Measurements from ENCODE around the gene MYMX. TPM values are rescaled to one million over a fixed set of nuclear protein-coding genes. Genes with fewer than 3 reads are reported as not detected.

The MYMX gene
- total and polyA plus RNA-seq, 2 of the 13 experiments (the other 11 are each of a cell fraction or from before 2014, with no cell fraction given): not detected

GRCh38 chr6:44247338-44248302 is 30.9 kb downstream of the MYMX start (continued):
- no peak for TF ChIP-seq FIP1L1 (IDR thresholded peaks at IDR 0.05; ENCODE audit: borderline replicate concordance, insufficient read depth, low read depth, low read length)
- peak; percentile 95; the same call in 1 of the 2 replicates for TF ChIP-seq MXD4 (CRISPR knock-in tag; IDR thresholded peaks at IDR 0.05)
- no peak for TF ChIP-seq THAP7 (CRISPR knock-in tag; IDR thresholded peaks at IDR 0.05)
- TF ChIP-seq ZNF292 (CRISPR knock-in tag; IDR thresholded peaks at IDR 0.05; ENCODE audit: borderline replicate concordance, low read depth): no peak
- no peak; the same call in 1 of the 2 replicates for TF ChIP-seq ZNF180 (CRISPR knock-in tag; IDR thresholded peaks at IDR 0.05; ENCODE audit: borderline replicate concordance, low read depth)
- no peak for TF ChIP-seq RNF2 (conservative IDR thresholded peaks at IDR 0.05; ENCODE audit: low read depth)
- TF ChIP-seq SRF (IDR thresholded peaks at IDR 0.05; ENCODE audit: low read depth, low read length): no peak
- TF ChIP-seq ZNF615 (CRISPR knock-in tag; IDR thresholded peaks at IDR 0.05; ENCODE audit: borderline replicate concordance): no peak; the same call in 1 of the 2 replicates
- TF ChIP-seq SRSF1 (optimal IDR thresholded peaks at IDR 0.05; ENCODE audit: low read depth, low read length): peak; percentile 26
- TF ChIP-seq ERF (CRISPR knock-in tag; IDR thresholded peaks at IDR 0.05): no peak
- TF ChIP-seq, protein P1, sequence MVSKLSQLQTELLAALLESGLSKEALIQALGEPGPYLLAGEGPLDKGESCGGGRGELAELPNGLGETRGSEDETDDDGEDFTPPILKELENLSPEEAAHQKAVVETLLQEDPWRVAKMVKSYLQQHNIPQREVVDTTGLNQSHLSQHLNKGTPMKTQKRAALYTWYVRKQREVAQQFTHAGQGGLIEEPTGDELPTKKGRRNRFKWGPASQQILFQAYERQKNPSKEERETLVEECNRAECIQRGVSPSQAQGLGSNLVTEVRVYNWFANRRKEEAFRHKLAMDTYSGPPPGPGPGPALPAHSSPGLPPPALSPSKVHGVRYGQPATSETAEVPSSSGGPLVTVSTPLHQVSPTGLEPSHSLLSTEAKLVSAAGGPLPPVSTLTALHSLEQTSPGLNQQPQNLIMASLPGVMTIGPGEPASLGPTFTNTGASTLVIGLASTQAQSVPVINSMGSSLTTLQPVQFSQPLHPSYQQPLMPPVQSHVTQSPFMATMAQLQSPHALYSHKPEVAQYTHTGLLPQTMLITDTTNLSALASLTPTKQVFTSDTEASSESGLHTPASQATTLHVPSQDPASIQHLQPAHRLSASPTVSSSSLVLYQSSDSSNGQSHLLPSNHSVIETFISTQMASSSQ (IDR thresholded peaks at IDR 0.05; ENCODE audit: low read depth): no peak
- TF ChIP-seq, protein P1 (CRISPR knock-in tag; IDR thresholded peaks at IDR 0.05; ENCODE audit: borderline replicate concordance): peak; percentile 12; the same call in 1 of the 2 replicates
- no peak; the same call in 1 of the 2 replicates for TF ChIP-seq IRX3 (CRISPR knock-in tag; IDR thresholded peaks at IDR 0.05; ENCODE audit: borderline replicate concordance, low read depth)
- no peak; the same call in 1 of the 2 replicates for TF ChIP-seq ZNF556 (CRISPR knock-in tag; IDR thresholded peaks at IDR 0.05; ENCODE audit: borderline replicate concordance)
- no peak for TF ChIP-seq ZSCAN9 (CRISPR knock-in tag; IDR thresholded peaks at IDR 0.05; ENCODE audit: borderline replicate concordance)
- TF ChIP-seq, protein P2, sequence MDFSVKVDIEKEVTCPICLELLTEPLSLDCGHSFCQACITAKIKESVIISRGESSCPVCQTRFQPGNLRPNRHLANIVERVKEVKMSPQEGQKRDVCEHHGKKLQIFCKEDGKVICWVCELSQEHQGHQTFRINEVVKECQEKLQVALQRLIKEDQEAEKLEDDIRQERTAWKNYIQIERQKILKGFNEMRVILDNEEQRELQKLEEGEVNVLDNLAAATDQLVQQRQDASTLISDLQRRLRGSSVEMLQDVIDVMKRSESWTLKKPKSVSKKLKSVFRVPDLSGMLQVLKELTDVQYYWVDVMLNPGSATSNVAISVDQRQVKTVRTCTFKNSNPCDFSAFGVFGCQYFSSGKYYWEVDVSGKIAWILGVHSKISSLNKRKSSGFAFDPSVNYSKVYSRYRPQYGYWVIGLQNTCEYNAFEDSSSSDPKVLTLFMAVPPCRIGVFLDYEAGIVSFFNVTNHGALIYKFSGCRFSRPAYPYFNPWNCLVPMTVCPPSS (IDR thresholded peaks at IDR 0.05): no peak
- 0 out of 2 replicates have a peak, but pooled peaks have one; percentile 26 for TF ChIP-seq PITX1 (CRISPR knock-in tag; IDR thresholded peaks at IDR 0.05)
- no peak; the same call in 1 of the 2 replicates for TF ChIP-seq MEIS1 (CRISPR knock-in tag; IDR thresholded peaks at IDR 0.05; ENCODE audit: borderline replicate concordance)
- 0 out of 2 replicates have a peak, but pooled peaks have one; percentile 65 for TF ChIP-seq ZNF75D (CRISPR knock-in tag; IDR thresholded peaks at IDR 0.05; ENCODE audit: borderline replicate concordance)
- TF ChIP-seq, protein P3, sequence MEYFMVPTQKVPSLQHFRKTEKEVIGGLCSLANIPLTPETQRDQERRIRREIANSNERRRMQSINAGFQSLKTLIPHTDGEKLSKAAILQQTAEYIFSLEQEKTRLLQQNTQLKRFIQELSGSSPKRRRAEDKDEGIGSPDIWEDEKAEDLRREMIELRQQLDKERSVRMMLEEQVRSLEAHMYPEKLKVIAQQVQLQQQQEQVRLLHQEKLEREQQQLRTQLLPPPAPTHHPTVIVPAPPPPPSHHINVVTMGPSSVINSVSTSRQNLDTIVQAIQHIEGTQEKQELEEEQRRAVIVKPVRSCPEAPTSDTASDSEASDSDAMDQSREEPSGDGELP (IDR thresholded peaks at IDR 0.05; ENCODE audit: borderline replicate concordance, low read depth): no peak
- TF ChIP-seq SYNCRIP (IDR thresholded peaks at IDR 0.05; ENCODE audit: insufficient read depth, low read depth, low read length): no peak
